Esophagus squamous epithelium (tissue), 4 donors: ENCODE results near the gene PRPS1.
"Not testable (repeated sequence)": the region's sequence is repeated elsewhere in the genome, so short reads cannot be mapped to it uniquely, and the experiment has no call there.

Source experiments
- POLR2A ChIP-seq, 4 donors: fragments of 450-650 bp; IDR thresholded peaks; one replicate each; pipeline ENCODE4 v1.6.1; 2017; ENCODE audit warnings: antibody characterized with exemption in 4 of 4, mild to moderate bottlenecking in 4 of 4, moderate library complexity in 3 of 4
- TF ChIP-seq, protein P1 (sequence below), 6 experiments: fragments of 450-650 bp in 4 of 6; fragments of 200-600 bp in 2 of 6; sonication (generic) in 2 of 6; IDR thresholded peaks; one replicate each; pipeline ENCODE4 v1.5.1; 2016 to 2019; ENCODE audit warnings: antibody characterized with exemption in 6 of 6, mild to moderate bottlenecking in 4 of 6, moderate library complexity in 4 of 6

DNA sequence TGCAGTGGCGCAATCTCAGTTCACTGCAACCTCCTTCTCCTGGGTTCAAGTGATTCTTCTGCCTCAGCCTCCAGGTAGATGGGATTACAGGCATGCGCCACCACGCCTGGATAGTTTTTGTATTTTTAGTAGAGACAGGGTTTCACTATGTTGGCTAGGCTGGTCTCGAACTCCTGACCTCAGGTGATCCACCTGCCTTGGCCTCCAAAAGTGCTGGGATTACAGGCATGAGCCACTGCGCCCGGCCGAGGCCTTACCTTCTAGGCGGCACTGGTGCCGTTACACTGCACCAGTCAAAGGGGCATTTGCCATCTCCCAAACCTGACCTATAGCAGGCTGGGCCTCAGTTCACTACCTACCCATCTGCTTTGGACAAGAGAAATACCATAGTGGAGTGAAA is 57.3 kb downstream of the PRPS1 start:
- not testable (repeated sequence) for TF ChIP-seq POLR2A (IDR thresholded peaks at IDR 0.05)
- TF ChIP-seq, protein P1, sequence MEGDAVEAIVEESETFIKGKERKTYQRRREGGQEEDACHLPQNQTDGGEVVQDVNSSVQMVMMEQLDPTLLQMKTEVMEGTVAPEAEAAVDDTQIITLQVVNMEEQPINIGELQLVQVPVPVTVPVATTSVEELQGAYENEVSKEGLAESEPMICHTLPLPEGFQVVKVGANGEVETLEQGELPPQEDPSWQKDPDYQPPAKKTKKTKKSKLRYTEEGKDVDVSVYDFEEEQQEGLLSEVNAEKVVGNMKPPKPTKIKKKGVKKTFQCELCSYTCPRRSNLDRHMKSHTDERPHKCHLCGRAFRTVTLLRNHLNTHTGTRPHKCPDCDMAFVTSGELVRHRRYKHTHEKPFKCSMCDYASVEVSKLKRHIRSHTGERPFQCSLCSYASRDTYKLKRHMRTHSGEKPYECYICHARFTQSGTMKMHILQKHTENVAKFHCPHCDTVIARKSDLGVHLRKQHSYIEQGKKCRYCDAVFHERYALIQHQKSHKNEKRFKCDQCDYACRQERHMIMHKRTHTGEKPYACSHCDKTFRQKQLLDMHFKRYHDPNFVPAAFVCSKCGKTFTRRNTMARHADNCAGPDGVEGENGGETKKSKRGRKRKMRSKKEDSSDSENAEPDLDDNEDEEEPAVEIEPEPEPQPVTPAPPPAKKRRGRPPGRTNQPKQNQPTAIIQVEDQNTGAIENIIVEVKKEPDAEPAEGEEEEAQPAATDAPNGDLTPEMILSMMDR (IDR thresholded peaks at IDR 0.05) = not testable (repeated sequence)
